GM12878 (cell line): ENCODE results near the gene SASH1. TPM values are rescaled to one million over a fixed set of nuclear protein-coding genes. Genes with fewer than 3 reads are reported as not detected.

Experiments used
- ATAC-seq: fragments of 200-7000 bp; cut with Tn5 transposase; 3 replicates; pipeline ENCODE4 v1.9.1; 2020; ENCODE audit warnings: mild to moderate bottlenecking, moderate library complexity
- BruUV-seq: library from RNA; stranded (reverse); fragments of 400-500 nt; replicated peaks from 2 replicates; lab custom pipeline; 2021; lab: Mats Ljungman, UMichigan
- CTCF ChIA-PET: fragments of 300-600 bp; sonication (Branson Sonifier 250); formaldehyde crosslinking; extraction: SDS; loops from one replicate; lab custom pipeline; 2021; ENCODE audit warnings: inconsistent platforms; lab: Yijun Ruan, JAX
- POLR2A ChIA-PET: fragments of 350-600 bp; formaldehyde crosslinking; extraction: SDS; loops from one replicate; lab custom pipeline; 2021; ENCODE audit warnings: inconsistent platforms; lab: Charles Lee
- RAD21 ChIA-PET: fragments of 300-600 bp; sonication (Branson Sonifier 250); formaldehyde crosslinking; loops from one replicate; lab custom pipeline; 2023; ENCODE audit warnings: antibody characterized with exemption; ENCODE audit not compliant: unreplicated experiment; lab: Charles Lee
- SMC1A ChIA-PET: fragments of 300-600 bp; sonication (Branson Sonifier 250); formaldehyde crosslinking; loops from one replicate; lab custom pipeline; 2023; ENCODE audit not compliant: unreplicated experiment, uncharacterized antibody; lab: Charles Lee
- DNase-seq: peaks from one replicate; pipeline ENCODE4 v3.0.0-alpha.2; 2011; ENCODE audit warnings: low read depth, low spot score
- FAIRE-seq: peaks from 3 replicates; lab custom pipeline; 2011; peaks lifted over from hg19 to GRCh38; lab: Jason Lieb, UNC
- H2AFZ ChIP-seq: 2 replicates; pipeline ENCODE4 v1.6.0; 2011; ENCODE audit warnings: low read depth, low read length, control low read depth; ENCODE audit not compliant: control insufficient read depth
- H3K27ac ChIP-seq: 2 replicates; pipeline ENCODE4 v1.5.1; 2011; ENCODE audit warnings: control low read depth; ENCODE audit not compliant: control insufficient read depth, insufficient read depth
- H3K27me3 ChIP-seq, 2 experiments: replicated peaks in 1 of 2; 2 replicates each; pipeline versions ENCODE4 v1.6.0 to v1.6.1; 2011; ENCODE audit warnings: low read length in 1 of 2; ENCODE audit not compliant: control insufficient read depth in 2 of 2, insufficient read depth in 2 of 2
- H3K36me3 ChIP-seq, 2 experiments: 2 replicates each; pipeline ENCODE4 v1.5.1; 2011; ENCODE audit warnings: low read length in 1 of 2; ENCODE audit not compliant: control insufficient read depth in 2 of 2, insufficient read depth in 2 of 2
- H3K4me1 ChIP-seq: 2 replicates; pipeline ENCODE4 v1.6.1; 2011; ENCODE audit warnings: mild to moderate bottlenecking, low read length, moderate library complexity, mixed read lengths; ENCODE audit not compliant: control insufficient read depth, insufficient read depth
- H3K4me2 ChIP-seq: 2 replicates; pipeline ENCODE4 v1.6.0; 2011; ENCODE audit warnings: control low read depth; ENCODE audit not compliant: control insufficient read depth, insufficient read depth
- H3K4me3 ChIP-seq: fragments of 200-600 bp; sonication (generic); 2 replicates; pipeline ENCODE4 v1.5.1; 2016
- H3K79me2 ChIP-seq: 2 replicates; pipeline ENCODE4 v1.6.0; 2011; ENCODE audit warnings: low read length; ENCODE audit not compliant: control insufficient read depth, insufficient read depth
- H3K9ac ChIP-seq: 2 replicates; pipeline ENCODE4 v1.8.0; 2011; ENCODE audit warnings: low read length, control low read depth, mixed read lengths; ENCODE audit not compliant: control insufficient read depth, insufficient read depth
- H3K9me3 ChIP-seq: replicated peaks from 3 replicates; pipeline ENCODE4 v1.5.1; 2011; ENCODE audit warnings: mild to moderate bottlenecking, low read length; ENCODE audit not compliant: control insufficient read depth, insufficient read depth
- H4K20me1 ChIP-seq: 2 replicates; pipeline ENCODE4 v1.6.0; 2011; ENCODE audit not compliant: control insufficient read depth, insufficient read depth
- BHLHE40 ChIP-seq, 2 experiments: fragments of 450-650 bp in 1 of 2; IDR thresholded peaks; 2 replicates each; pipeline ENCODE4 v1.6.1; 2011 to 2017; ENCODE audit warnings: low read depth in 2 of 2, borderline replicate concordance in 1 of 2, improper control_type of control experiment in 1 of 2, low read length in 1 of 2, mild to moderate bottlenecking in 1 of 2
- HCFC1 ChIP-seq: fragments of 150-350 bp; IDR thresholded peaks from 2 replicates; pipeline ENCODE4 v1.6.1; 2014; ENCODE audit warnings: low read length
- MXI1 ChIP-seq: fragments of 150-350 bp; IDR thresholded peaks from 2 replicates; pipeline ENCODE4 v1.6.1; 2011; ENCODE audit warnings: low read depth, mild to moderate bottlenecking, inconsistent platforms, low read length, improper control_type of control experiment
- NBN ChIP-seq: fragments of 450-650 bp; IDR thresholded peaks from 2 replicates; pipeline ENCODE4 v1.6.1; 2016
- SP1 ChIP-seq: IDR thresholded peaks from one replicate; pipeline ENCODE4 v1.6.1; 2011; ENCODE audit warnings: low read depth, low read length
- ZBTB40 ChIP-seq: fragments of 450-650 bp; IDR thresholded peaks from 2 replicates; pipeline ENCODE4 v1.6.1; 2016; ENCODE audit warnings: mild to moderate bottlenecking, moderate library complexity, borderline replicate concordance
- ZNF687 ChIP-seq: fragments of 450-650 bp; IDR thresholded peaks from 2 replicates; pipeline ENCODE4 v1.6.1; 2017; ENCODE audit warnings: mild to moderate bottlenecking, moderate library complexity
- WGBS: methylation state at CpG from one replicate; pipeline ENCODE4 v1.1.6; 2016; ENCODE audit warnings: low lambda C conversion rate; ENCODE audit not compliant: insufficient replicate concordance, insufficient coverage; ENCODE audit errors: missing lambda C conversion rate; 5-methylcytosine and 5-hydroxymethylcytosine counted together
- in situ Hi-C: fragments of 300-500 bp; cut with MboI; formaldehyde crosslinking; loops from 9 replicates; pipeline ENCODE4 v1.14.3; 2018; ENCODE audit warnings: mixed read lengths
- intact Hi-C: fragments of 100-400 bp; cut with micrococcal nuclease; formaldehyde crosslinking; loops from one replicate; pipeline ENCODE4 v1.14.2; 2022; ENCODE audit not compliant: unreplicated experiment
- polyA plus RNA-seq, 11 experiments: library from polyadenylated mRNA; depleted of rRNA in 4 of 11; unstranded in 6 of 11; stranded (reverse) in 5 of 11; fragments of >200 nt; fragmentation: Nextera tagmentation in 4 of 11; fragmentation: Illumina TruSeq in 1 of 11; extraction: Ambion mirVana in 4 of 11; extraction: Trizol in 1 of 11; gene quantifications; 1 replicate in 1 of 11; 2 replicates in 10 of 11; pipeline versions ENCODE4 v1.2.1 to v1.2.3, GENCODE V29; 2011 to 2016; ENCODE audit warnings: inconsistent platforms in 2 of 11, missing spikeins in 2 of 11, low read depth in 1 of 11
- total RNA-seq, 4 experiments: library from RNA; depleted of rRNA in 3 of 4; stranded (reverse); fragments of >200 nt in 3 of 4; fragmentation: Illumina TruSeq in 1 of 4; extraction: Trizol in 1 of 4; gene quantifications; 2 replicates each; pipeline versions ENCODE4 v1.2.1 to v1.2.3, GENCODE V29; 2013 to 2021
- TF ChIP-seq, protein P1 (sequence below): IDR thresholded peaks from 2 replicates; pipeline ENCODE4 v1.6.1; 2012; ENCODE audit warnings: low read depth, low read length, improper control_type of control experiment
- TF ChIP-seq, protein P2 (sequence below): IDR thresholded peaks from 2 replicates; pipeline ENCODE4 v1.6.1; 2012; ENCODE audit warnings: low read depth, low read length, improper control_type of control experiment

The SASH1 gene
- total and polyA plus RNA-seq, 10 of the 15 experiments (the other 5 are each of a cell fraction or from before 2014, with no cell fraction given), result 0.01 to 0.73 (median 0.14) TPM; not detected in 4

DNA sequence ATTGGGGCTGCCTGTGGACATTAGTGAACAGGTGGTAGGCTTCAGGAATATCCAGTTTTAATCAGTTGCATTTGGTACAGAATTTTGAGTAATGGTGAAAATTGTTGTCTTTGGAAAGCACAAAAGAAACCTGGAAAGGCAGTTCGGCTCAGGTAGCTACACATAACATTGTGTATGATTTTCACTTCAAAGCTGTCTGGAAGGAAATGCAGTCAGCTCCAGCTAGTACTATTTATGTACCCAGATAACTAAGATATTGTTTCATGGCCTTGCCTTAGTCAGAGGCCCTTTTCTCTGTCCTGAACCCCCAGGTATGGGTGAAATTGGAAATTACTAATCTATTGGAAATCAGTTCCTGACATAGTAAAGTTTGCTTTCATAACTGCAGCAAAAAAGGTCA is 208.6 kb downstream of the SASH1 start:
- WGBS, result 6% methylated on average over 1 of the region's 1 CpG
- FAIRE-seq (no peak), ATAC-seq (no peak)
- in situ Hi-C loops, result no loop called here
- ChIA-PET RAD21 (no interaction called here), SMC1A (no interaction called here)
- H3K4me1 ChIP-seq, result no peaks in the 10 kb centered on the region
- no peaks in the 10 kb centered on the region for H3K79me2 ChIP-seq
- TF ChIP-seq ZBTB40, result no peak
- TF ChIP-seq HCFC1, result no peak
- TF ChIP-seq NBN, result no peak
- no peak for TF ChIP-seq BHLHE40 (IDR thresholded peaks at IDR 0.05; ENCODE audit: borderline replicate concordance in 1 of 2, low read depth in 2 of 2, low read length in 1 of 2)
- TF ChIP-seq, protein P1, sequence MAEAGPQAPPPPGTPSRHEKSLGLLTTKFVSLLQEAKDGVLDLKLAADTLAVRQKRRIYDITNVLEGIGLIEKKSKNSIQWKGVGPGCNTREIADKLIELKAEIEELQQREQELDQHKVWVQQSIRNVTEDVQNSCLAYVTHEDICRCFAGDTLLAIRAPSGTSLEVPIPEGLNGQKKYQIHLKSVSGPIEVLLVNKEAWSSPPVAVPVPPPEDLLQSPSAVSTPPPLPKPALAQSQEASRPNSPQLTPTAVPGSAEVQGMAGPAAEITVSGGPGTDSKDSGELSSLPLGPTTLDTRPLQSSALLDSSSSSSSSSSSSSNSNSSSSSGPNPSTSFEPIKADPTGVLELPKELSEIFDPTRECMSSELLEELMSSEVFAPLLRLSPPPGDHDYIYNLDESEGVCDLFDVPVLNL, result no peak
- no peak for TF ChIP-seq MXI1
- TF ChIP-seq, protein P2, sequence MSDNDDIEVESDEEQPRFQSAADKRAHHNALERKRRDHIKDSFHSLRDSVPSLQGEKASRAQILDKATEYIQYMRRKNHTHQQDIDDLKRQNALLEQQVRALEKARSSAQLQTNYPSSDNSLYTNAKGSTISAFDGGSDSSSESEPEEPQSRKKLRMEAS, result no peak
- TF ChIP-seq ZNF687, result no peak
- no peak for TF ChIP-seq SP1
- TF ChIP-seq, all 136 proteins: peak for 0
- Histone ChIP-seq H3K27ac (no peak overlapping the region), H3K9ac (no peak overlapping the region), H4K20me1 (no peaks in the 10 kb centered on the region), H3K9me3 (no peaks in the 10 kb centered on the region; the same call in 2 of the 3 replicates), H3K4me3 (no peak overlapping the region), H3K27me3 (no peaks in the 10 kb centered on the region; a peak in 1 of 4 replicates), H3K36me3 (no peaks in the 10 kb centered on the region), H2AFZ (no peak overlapping the region), H3K4me2 (no peak overlapping the region)
- DNase-seq, result no peak
- CTCF ChIA-PET, result interaction anchor here (1.1 to 1.6 kb wide), 2 partner anchors 9 to 880 kb away, joined by 3 to 5 read pairs; no protein-coding TSS in a partner anchor
- POLR2A ChIA-PET, result no interaction called here
- no TSS peak for BruUV-seq
- intact Hi-C loops, result no loop called here
